GM19438 (cell line): ENCODE data around the gene LAG3.

Experiments
- ATAC-seq: cut with Tn5 transposase; IDR thresholded peaks from one replicate; pipeline ENCODE4 v1.9.1; 2021; ENCODE audit warnings: low read depth; ENCODE audit not compliant: unreplicated experiment

LAG3 gene

GRCh38 chr12:6752921-6753771, 19.2 kb upstream of the LAG3 start, which contains the start of gene MLF2:
MLF2 (minus strand) TSS chr12:6753141; CDS start chr12:6752334, 807 bp downstream.
- peak; percentile 89 for ATAC-seq

DNA sequence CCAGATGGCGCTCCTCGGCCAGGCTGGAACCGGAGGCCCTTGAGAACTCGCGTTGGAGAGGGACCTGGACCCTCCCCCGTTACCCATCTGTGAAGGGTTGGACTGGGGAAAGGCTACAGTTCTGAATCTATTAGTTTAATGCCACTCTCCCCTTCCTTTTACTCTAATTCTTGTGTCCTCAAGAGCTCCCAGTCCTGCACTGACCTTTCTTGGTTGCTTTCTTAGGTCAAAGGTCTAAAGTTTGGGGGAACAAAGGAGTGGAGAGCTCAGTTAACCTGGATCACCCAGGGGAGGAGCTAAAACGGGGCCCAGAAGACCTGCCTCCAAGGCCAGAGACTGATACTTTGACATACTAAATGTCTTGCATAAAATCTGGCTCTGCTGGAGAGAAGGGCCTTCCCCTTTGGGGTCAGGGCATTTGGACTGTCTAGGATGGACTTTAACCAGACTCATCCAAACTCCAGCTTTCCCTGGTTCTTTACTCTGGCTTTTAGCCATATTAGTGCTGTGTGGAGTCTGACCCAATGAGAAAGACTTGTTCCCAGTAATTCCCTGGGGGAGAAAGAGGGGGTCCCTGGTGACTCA, 18.5 kb upstream of the LAG3 start:
- ATAC-seq = no peak

DNA sequence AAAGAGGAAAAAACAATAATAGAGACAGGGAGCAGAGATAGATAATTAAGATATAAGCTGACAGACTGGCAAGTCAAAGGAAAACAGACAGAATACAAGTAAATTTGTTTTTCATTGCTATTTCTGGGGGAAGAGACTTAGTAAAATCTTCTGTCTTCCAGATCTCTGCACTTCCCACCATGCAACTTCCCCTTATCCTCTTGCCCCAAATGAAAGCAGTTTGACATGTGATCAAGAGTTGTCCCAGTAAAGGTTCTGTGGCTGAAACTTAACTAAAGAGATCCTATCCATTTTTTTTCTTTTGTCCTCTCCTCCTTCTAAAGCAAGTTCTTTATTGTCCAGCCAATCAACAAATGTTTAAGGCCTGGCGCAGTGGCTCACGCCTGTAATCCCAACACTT, 17.9 kb upstream of the LAG3 start:
- no peak for ATAC-seq

DNA sequence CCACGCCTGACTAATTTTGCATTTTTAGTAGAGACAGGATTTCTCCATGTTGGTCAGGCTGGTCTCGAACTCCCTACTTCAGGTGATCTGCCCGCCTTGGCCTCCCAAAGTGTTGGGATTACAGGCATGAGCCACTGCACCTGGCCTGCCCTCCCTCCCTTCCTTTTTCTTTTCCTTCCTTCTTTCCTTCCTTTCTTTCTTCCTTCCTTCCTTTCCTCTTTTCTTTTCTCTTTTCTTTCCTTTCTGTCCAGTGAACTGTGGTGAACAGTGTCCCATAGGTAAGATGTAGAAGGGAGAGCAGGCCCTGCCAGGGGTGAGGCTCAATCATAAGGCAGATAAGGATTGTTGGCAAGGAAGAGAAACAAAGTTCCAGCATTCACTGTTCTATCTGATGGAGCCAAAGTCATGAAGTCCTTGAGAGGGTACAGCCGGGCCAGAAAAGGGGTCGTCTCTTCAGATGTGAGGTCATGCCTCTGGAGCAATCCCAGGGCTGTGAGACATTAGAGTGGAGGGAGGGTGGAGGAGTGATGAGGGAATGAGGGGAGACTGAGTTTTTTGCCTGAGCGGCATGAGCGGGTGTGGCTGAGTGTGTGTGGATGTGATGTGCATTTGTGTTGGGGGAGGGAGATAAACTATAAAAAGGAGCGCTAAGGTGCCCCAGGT, 15.2 kb upstream of the LAG3 start:
- no peak for ATAC-seq

- no peak for ATAC-seq
Observed at GRCh38 chr12:6758506-6759095, 13.7 kb upstream of the LAG3 start.

DNA sequence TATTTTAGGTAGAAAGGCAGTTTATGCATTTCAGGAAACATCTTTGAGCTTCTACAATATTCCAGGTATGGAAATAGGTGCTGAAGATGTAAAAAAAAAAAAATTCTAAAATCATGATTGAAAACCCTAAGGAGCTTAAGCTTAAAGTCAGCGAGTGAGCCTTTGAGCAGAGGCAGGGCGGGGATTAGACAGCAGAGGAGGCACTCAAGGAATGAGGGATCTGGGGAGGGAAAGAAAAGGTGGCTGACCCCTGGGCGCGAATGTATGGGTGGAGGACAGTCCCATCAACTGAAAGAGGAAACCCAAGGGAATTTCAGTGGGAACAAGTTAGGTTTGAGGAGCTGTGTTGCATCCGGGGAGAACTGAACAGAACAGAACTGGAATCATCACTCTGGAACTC, 12.6 kb upstream of the LAG3 start:
- ATAC-seq = no peak

- no peak for ATAC-seq
Observed at GRCh38 chr12:6763380-6763779, 8.9 kb upstream of the LAG3 start.

GRCh38 chr12:6764011-6764828, 8.1 kb upstream of the LAG3 start:
- peak; percentile 81 for ATAC-seq

GRCh38 chr12:6765048-6765633, 7.2 kb upstream of the LAG3 start:
- ATAC-seq = no peak

GRCh38 chr12:6765634-6766581, 6.4 kb upstream of the LAG3 start, which contains the start of gene PTMS:
PTMS (plus strand) TSS chr12:6766363; CDS start chr12:6766706, 343 bp downstream.
- peak; percentile 14 for ATAC-seq

GRCh38 chr12:6766651-6767349, 5.5 kb upstream of the LAG3 start:
- ATAC-seq = peak; percentile 46

DNA sequence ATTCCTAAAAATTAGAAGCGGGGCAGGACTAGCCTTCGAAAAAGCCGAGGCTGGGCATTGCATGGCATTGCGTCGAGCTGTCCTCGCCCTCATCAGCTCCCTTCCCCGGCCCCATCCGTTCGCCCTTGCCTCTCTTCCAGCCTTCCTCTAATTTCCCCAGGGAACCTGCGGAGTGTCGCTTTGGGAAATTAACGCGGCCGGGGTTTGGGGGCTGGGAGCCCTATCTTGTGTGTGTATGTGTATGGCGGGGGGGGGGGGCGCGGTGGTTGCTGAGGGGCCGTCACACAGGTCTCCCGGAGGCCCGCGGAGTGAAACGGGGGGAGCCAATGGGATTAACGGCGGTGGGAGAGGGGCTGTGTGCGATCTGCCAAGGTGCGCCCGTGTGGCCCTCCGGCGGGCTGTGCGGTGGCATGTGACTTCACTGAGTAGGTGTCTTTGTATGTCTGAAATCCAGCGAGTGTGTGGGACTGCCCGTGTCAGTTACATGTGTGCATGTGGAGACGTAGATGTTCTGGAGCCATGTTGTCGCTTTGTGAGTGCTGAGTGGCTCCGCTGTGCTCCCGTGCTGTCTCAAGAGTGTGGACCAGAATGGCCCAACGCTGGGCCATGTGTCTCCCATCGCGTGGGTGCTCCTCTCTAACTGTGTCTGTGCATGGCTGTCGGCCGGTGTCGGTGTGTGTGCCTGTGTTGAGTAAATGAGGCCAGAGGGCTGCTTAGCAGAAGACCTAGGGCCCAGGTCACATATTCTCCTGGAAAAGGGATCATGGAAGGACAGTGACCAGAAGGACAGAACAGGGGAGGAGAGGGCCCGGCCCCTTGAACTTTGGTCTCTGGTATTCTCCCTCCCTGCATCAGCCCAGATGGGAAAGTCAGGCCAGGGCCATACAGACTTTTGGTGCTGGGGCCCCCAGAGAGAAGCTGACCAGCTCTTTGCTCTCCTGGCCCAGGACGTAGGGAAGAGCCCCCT, 4.7 kb upstream of the LAG3 start:
- no peak for ATAC-seq

DNA sequence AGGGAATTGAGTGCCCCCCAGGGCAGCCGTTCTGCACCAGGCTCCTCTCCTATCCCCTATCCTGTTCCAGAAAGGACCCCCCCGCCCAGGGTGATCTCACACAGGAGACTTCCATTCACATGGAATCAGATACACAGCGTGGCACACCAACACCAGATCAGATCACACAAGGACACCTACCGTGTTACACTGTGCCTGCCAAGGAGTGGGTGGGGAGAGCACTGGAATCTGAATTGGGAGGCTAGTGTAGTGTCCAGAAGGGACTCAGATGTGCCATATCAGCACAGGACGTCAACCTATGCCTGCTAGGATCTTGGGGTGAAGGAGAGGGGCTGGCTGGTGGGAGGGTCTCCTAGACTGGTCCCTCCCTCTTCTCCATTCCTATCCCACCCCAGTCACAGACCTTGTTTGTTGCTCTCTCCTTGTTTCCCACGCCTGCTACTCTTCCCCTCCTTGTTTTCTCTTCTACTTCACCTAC, 3.8 kb upstream of the LAG3 start:
- ATAC-seq = no peak

GRCh38 chr12:6768990-6769389, 3.3 kb upstream of the LAG3 start:
- no peak for ATAC-seq

GRCh38 chr12:6769666-6770065, 2.7 kb upstream of the LAG3 start:
- ATAC-seq = no peak

DNA sequence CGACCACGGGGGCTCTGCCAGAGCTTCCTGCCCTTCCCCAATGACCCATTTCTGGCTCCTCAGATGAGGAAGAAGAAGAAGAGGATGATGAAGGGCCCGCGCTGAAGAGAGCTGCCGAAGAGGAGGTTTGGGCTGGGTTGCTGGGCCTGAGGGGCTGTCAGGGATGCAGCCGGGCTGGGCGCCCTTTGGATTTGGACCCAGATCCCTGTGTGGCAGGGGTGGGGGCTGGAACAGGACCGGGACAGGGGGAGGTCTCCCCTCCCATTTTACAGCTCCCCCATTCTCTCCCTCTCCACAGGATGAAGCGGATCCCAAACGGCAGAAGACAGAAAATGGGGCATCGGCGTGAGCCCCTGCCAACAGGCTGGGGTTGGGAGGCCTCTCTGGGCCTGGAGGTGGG, 2.2 kb upstream of the LAG3 start:
- no peak for ATAC-seq

- ATAC-seq = no peak
Observed at GRCh38 chr12:6770600-6770999, 1.7 kb upstream of the LAG3 start.
